SK-N-SH (cell line): ENCODE results near the gene CSNK1E. TPM values are rescaled to one million over a fixed set of nuclear protein-coding genes. Genes with fewer than 3 reads are reported as not detected.

Experiments
- CTCF ChIA-PET: fragments of 300-600, 350-600 bp; formaldehyde crosslinking; extraction: SDS; loops from one replicate; lab custom pipeline; 2021; lab: Yijun Ruan, JAX
- POLR2A ChIA-PET: fragments of 350-600 bp; sonication (Branson Sonifier 250); formaldehyde crosslinking; extraction: SDS; loops from one replicate; lab custom pipeline; 2020; ENCODE audit warnings: antibody characterized with exemption, inconsistent platforms; lab: Yijun Ruan, JAX
- DNase-seq: peaks from one replicate; pipeline ENCODE4 v3.0.0; 2012
- H2AFZ ChIP-seq: fragments of 200-600 bp; sonication (generic); 2 replicates; pipeline ENCODE4 v1.8.1; 2016; ENCODE audit warnings: antibody characterized with exemption, mild to moderate bottlenecking, low read depth
- H3F3A ChIP-seq: fragments of 200-600 bp; sonication (generic); replicated peaks from 2 replicates; pipeline ENCODE3; 2016; ENCODE audit warnings: antibody characterized with exemption, mild to moderate bottlenecking; ENCODE audit not compliant: insufficient read depth
- H3K27ac ChIP-seq, 2 experiments: fragments of 200-500 bp in 1 of 2; fragments of 200-600 bp in 1 of 2; sonication (Bioruptor generic) in 1 of 2; sonication (generic), shearing (Covaris generic) in 1 of 2; 2 replicates each; pipeline versions ENCODE4 v1.5.1 to v1.6.1; 2014 to 2016; ENCODE audit warnings: low read depth in 2 of 2, inconsistent platforms in 1 of 2, low read length in 1 of 2, mild to moderate bottlenecking in 1 of 2, mixed read lengths in 1 of 2
- H3K27me3 ChIP-seq: fragments of 200-600 bp; sonication (generic), shearing (Covaris generic); 2 replicates; pipeline ENCODE4 v1.6.1; 2016; ENCODE audit warnings: mixed run types; ENCODE audit not compliant: insufficient read depth
- H3K36me3 ChIP-seq, 2 experiments: fragments of 200-500 bp in 1 of 2; fragments of 200-600 bp in 1 of 2; sonication (Bioruptor generic) in 1 of 2; sonication (generic) in 1 of 2; replicated peaks in 1 of 2; 2 replicates each; pipeline versions ENCODE3 to v1.5.1; 2014 to 2016; ENCODE audit warnings: low read length in 1 of 2, mild to moderate bottlenecking in 1 of 2; ENCODE audit not compliant: insufficient read depth in 2 of 2, control insufficient read depth in 1 of 2
- H3K4me1 ChIP-seq, 2 experiments: fragments of 200-500 bp in 1 of 2; fragments of 200-600 bp in 1 of 2; sonication (Bioruptor generic) in 1 of 2; sonication (generic), shearing (Covaris generic) in 1 of 2; 2 replicates each; pipeline versions ENCODE4 v1.5.1 to v1.6.1; 2014 to 2016; ENCODE audit warnings: low read depth in 1 of 2, low read length in 1 of 2, mixed run types in 1 of 2; ENCODE audit not compliant: insufficient read depth in 2 of 2, control insufficient read depth in 1 of 2
- H3K4me2 ChIP-seq: fragments of 200-600 bp; sonication (generic), shearing (Covaris generic); 2 replicates; pipeline ENCODE4 v1.6.1; 2017; ENCODE audit warnings: mixed run types
- H3K4me3 ChIP-seq, 2 experiments: fragments of 200-500 bp in 1 of 2; fragments of 200-600 bp in 1 of 2; sonication (Bioruptor generic) in 1 of 2; sonication (generic), shearing (Covaris generic) in 1 of 2; 2 replicates each; pipeline versions ENCODE4 v1.5.1 to v1.8.1; 2014 to 2016; ENCODE audit warnings: low read depth in 2 of 2, inconsistent platforms in 1 of 2, low read length in 1 of 2, mild to moderate bottlenecking in 1 of 2, mixed read lengths in 1 of 2, moderate library complexity in 1 of 2
- H3K79me2 ChIP-seq: fragments of 200-600 bp; sonication (generic); 2 replicates; pipeline ENCODE4 v1.8.1; 2017; ENCODE audit warnings: mild to moderate bottlenecking; ENCODE audit not compliant: insufficient read depth
- H3K9ac ChIP-seq: fragments of 200-600 bp; sonication (generic); 2 replicates; pipeline ENCODE4 v1.6.1; 2017; ENCODE audit warnings: mixed run types
- H3K9me2 ChIP-seq: fragments of 200-600 bp; sonication (generic); 2 replicates; pipeline ENCODE4 v1.6.1; 2017; ENCODE audit warnings: mixed run types
- H3K9me3 ChIP-seq: fragments of 200-600 bp; sonication (generic); 2 replicates; pipeline ENCODE4 v1.6.1; 2017; ENCODE audit warnings: mixed run types, mild to moderate bottlenecking, moderate library complexity
- H4K20me1 ChIP-seq: fragments of 200-600 bp; sonication (generic); 2 replicates; pipeline ENCODE4 v1.6.1; 2017; ENCODE audit warnings: mild to moderate bottlenecking, mixed run types; ENCODE audit not compliant: insufficient read depth
- EP300 ChIP-seq, 2 experiments: IDR thresholded peaks; 2 replicates each; pipeline versions ENCODE4 v1.4.0 to v1.6.1; 2012; ENCODE audit warnings: borderline replicate concordance in 1 of 2, low read depth in 1 of 2, low read length in 1 of 2
- GABPA ChIP-seq: IDR thresholded peaks from 2 replicates; pipeline ENCODE4 v1.4.0; 2012; ENCODE audit warnings: low read depth, mild to moderate bottlenecking
- MXI1 ChIP-seq: IDR thresholded peaks from 2 replicates; pipeline ENCODE4 v1.6.1; 2012; ENCODE audit warnings: mild to moderate bottlenecking, low read depth, low read length, improper control_type of control experiment
- NFIC ChIP-seq: IDR thresholded peaks from 2 replicates; pipeline ENCODE4 v1.4.0; 2012; ENCODE audit warnings: borderline replicate concordance
- RAD21 ChIP-seq: IDR thresholded peaks from 2 replicates; pipeline ENCODE4 v1.6.1; 2012; ENCODE audit warnings: mild to moderate bottlenecking, low read length
- RCOR1 ChIP-seq: fragments of 150-350 bp; IDR thresholded peaks from 2 replicates; pipeline ENCODE4 v1.6.1; 2017; ENCODE audit warnings: antibody characterized with exemption, low read length
- RXRA ChIP-seq: IDR thresholded peaks from 2 replicates; pipeline ENCODE4 v1.4.0; 2012; ENCODE audit warnings: low read depth, mild to moderate bottlenecking, borderline replicate concordance
- SMC3 ChIP-seq: IDR thresholded peaks from 2 replicates; pipeline ENCODE4 v1.6.1; 2012; ENCODE audit warnings: low read depth, low read length, improper control_type of control experiment
- TCF12 ChIP-seq: IDR thresholded peaks from 2 replicates; pipeline ENCODE4 v1.4.0; 2012
- TEAD4 ChIP-seq: IDR thresholded peaks from 2 replicates; pipeline ENCODE4 v1.4.0; 2012; ENCODE audit warnings: mild to moderate bottlenecking, borderline replicate concordance; ENCODE audit not compliant: insufficient read depth
- WGBS: methylation state at CpG from one replicate; pipeline ENCODE4 v1.1.6; 2017; ENCODE audit warnings: low lambda C conversion rate; 5-methylcytosine and 5-hydroxymethylcytosine counted together
- polyA plus RNA-seq, 3 experiments: library from polyadenylated mRNA; depleted of rRNA; stranded (reverse); fragments of >200 nt; gene quantifications; 2 replicates each; pipeline ENCODE4 v1.2.3, GENCODE V29; 2012
- TF ChIP-seq, protein P1 (sequence below): IDR thresholded peaks from 2 replicates; pipeline ENCODE4 v1.4.0; 2012; ENCODE audit warnings: low read depth, borderline replicate concordance
- TF ChIP-seq, protein P2 (sequence below): IDR thresholded peaks from 2 replicates; pipeline ENCODE4 v1.6.1; 2012; ENCODE audit warnings: mild to moderate bottlenecking, low read depth, low read length, moderate library complexity

The CSNK1E gene
- polyA plus RNA-seq, 1 of the 3 experiments (the other 2 are of a cell fraction): 130 TPM

DNA sequence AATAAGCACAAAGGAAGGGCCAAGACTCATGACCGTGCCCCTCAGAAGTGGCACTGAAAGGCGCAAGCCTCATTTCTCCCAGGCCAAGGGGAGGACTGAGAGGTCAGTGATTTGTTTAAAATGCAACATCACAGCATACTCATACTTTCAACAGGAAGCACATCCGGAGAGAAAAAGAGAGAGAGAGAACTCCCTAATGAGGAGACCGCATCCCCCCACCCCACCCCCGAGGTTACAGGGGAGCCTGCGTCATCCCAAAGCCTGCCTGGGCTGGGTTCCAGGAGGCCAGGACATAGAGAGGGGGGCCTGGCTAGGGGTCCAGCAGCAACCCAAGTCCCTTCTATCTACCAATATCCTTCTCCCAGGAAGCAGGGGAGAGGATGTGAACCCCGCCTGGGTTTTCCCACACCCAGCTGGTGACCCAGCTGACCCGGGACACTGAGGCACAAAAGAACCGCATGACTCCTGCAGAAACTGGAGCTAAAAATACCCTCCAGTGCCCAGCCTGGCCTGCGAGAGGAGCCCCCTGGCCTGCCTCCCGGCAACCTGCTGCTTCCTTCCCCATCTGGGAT, 3.8 kb downstream of the CSNK1E start:
- Histone ChIP-seq H3F3A (peaks cover 15% of the 10 kb centered on the region), H3K27ac (peak overlapping the region in 1 of 2 experiments; percentile 87; a peak in 3 of 4 replicates), H4K20me1 (peaks cover 71% of the 10 kb centered on the region), H3K9me3 (no peaks in the 10 kb centered on the region), H3K4me1 (peaks cover 27 to 28% of the 10 kb centered on the region in 2 experiments; a peak in 2 of 4 replicates), H3K36me3 (peaks cover 0 to 3% of the 10 kb centered on the region in 2 experiments), H3K27me3 (no peaks in the 10 kb centered on the region), H3K4me3 (peak overlapping the region; percentile 14 to 19; a peak in 2 of 4 replicates), H3K9me2 (no peaks in the 10 kb centered on the region), H3K79me2 (peaks cover 82% of the 10 kb centered on the region), H3K4me2 (peak overlapping the region; percentile 87), H2AFZ (no peak overlapping the region), H3K9ac (peak overlapping the region; percentile 94)
- no peak for DNase-seq
- POLR2A ChIA-PET: no interaction called here
- CTCF ChIA-PET: no interaction called here
- TF ChIP-seq NFIC (peak; percentile 47), TCF12 (0 out of 2 replicates have a peak, but pooled peaks have one; percentile 10), EP300 (IDR thresholded peaks at IDR 0.05; ENCODE audit: borderline replicate concordance in 1 of 2, low read depth in 1 of 2, low read length in 1 of 2) (no peak; a peak in 1 of 4 replicates), RXRA (0 out of 2 replicates have a peak, but pooled peaks have one; percentile 19)
- 21% methylated on average over 2 of the region's 11 CpGs for WGBS

DNA sequence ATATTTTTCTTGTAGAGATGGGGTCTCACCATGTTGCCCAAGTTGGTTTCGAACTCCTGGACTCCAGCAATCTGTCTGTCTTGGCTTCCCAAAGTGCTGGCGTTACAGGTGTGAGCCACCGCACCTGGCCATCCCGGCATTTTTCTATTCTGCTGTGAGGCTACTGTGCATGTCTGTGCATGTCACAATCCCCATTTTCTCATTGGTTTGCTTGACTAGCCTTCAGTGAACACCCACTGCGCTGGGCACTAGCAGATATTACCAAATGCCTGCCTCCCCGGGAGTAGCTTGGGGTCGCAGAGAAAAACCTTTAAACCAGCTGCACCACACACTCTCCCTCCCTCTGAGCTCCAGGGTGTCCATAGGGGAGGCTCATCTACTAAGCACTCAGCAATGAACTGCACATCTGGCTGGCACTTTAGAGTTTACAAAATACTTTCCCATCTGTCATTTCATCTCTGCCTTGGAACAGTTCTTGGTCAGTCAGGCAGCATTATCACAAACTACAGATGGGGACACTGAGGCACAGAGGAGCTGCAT, 4.9 kb downstream of the CSNK1E start:
- no peaks in the 10 kb centered on the region for H3K9me3 ChIP-seq
- no peak overlapping the region for H3K9ac ChIP-seq
- CTCF ChIA-PET: no interaction called here
- H3K4me3 ChIP-seq: no peak overlapping the region
- POLR2A ChIA-PET: no interaction called here
- peak overlapping the region in 1 of 2 experiments; percentile 87; a peak in 2 of 4 replicates for H3K27ac ChIP-seq
- no peak for DNase-seq
- 0 out of 2 replicates have a peak overlapping the region, but pooled peaks have one; percentile 87 for H3K4me2 ChIP-seq
- H4K20me1 ChIP-seq: peaks cover 83% of the 10 kb centered on the region
- 100% methylated on average over 5 of the region's 7 CpGs for WGBS
- no peaks in the 10 kb centered on the region for H3K27me3 ChIP-seq
- TF ChIP-seq MXI1 (no peak), SMC3 (no peak), RCOR1 (no peak)
- TF ChIP-seq, protein P1, sequence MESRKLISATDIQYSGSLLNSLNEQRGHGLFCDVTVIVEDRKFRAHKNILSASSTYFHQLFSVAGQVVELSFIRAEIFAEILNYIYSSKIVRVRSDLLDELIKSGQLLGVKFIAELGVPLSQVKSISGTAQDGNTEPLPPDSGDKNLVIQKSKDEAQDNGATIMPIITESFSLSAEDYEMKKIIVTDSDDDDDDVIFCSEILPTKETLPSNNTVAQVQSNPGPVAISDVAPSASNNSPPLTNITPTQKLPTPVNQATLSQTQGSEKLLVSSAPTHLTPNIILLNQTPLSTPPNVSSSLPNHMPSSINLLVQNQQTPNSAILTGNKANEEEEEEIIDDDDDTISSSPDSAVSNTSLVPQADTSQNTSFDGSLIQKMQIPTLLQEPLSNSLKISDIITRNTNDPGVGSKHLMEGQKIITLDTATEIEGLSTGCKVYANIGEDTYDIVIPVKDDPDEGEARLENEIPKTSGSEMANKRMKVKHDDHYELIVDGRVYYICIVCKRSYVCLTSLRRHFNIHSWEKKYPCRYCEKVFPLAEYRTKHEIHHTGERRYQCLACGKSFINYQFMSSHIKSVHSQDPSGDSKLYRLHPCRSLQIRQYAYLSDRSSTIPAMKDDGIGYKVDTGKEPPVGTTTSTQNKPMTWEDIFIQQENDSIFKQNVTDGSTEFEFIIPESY: no peak
- TF ChIP-seq, all 33 proteins: peak for 0
- peaks cover 7% of the 10 kb centered on the region for H3F3A ChIP-seq
- H2AFZ ChIP-seq: no peak overlapping the region
- H3K36me3 ChIP-seq: peaks cover 0 to 3% of the 10 kb centered on the region in 2 experiments
- H3K9me2 ChIP-seq: no peaks in the 10 kb centered on the region
- peaks cover 94% of the 10 kb centered on the region for H3K79me2 ChIP-seq
- peaks cover 21 to 22% of the 10 kb centered on the region in 2 experiments; a peak in 2 of 4 replicates for H3K4me1 ChIP-seq

DNA sequence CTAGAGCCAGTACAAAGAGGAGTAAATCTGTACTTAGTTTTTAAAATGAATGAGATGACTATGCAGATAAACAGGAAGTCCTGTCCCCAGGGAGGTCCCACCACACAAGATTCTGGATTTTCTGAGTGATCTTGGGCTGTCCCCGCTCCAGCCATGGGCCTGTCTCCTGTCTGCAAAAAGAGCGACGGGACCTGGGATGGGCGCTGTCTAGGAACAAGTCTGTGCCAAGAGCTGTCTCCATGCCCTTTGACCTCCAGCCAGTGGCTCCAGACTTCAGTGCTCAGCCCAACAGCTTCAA, 6.0 kb downstream of the CSNK1E start:
- H3F3A ChIP-seq: peaks cover 7% of the 10 kb centered on the region
- TF ChIP-seq GABPA: no peak
- TF ChIP-seq, protein P2, sequence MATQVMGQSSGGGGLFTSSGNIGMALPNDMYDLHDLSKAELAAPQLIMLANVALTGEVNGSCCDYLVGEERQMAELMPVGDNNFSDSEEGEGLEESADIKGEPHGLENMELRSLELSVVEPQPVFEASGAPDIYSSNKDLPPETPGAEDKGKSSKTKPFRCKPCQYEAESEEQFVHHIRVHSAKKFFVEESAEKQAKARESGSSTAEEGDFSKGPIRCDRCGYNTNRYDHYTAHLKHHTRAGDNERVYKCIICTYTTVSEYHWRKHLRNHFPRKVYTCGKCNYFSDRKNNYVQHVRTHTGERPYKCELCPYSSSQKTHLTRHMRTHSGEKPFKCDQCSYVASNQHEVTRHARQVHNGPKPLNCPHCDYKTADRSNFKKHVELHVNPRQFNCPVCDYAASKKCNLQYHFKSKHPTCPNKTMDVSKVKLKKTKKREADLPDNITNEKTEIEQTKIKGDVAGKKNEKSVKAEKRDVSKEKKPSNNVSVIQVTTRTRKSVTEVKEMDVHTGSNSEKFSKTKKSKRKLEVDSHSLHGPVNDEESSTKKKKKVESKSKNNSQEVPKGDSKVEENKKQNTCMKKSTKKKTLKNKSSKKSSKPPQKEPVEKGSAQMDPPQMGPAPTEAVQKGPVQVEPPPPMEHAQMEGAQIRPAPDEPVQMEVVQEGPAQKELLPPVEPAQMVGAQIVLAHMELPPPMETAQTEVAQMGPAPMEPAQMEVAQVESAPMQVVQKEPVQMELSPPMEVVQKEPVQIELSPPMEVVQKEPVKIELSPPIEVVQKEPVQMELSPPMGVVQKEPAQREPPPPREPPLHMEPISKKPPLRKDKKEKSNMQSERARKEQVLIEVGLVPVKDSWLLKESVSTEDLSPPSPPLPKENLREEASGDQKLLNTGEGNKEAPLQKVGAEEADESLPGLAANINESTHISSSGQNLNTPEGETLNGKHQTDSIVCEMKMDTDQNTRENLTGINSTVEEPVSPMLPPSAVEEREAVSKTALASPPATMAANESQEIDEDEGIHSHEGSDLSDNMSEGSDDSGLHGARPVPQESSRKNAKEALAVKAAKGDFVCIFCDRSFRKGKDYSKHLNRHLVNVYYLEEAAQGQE: no peak
- no peak for TF ChIP-seq RAD21
- no peak for TF ChIP-seq TEAD4
- no peak for TF ChIP-seq RXRA
- no peak overlapping the region for H3K4me2 ChIP-seq
- no peak for DNase-seq
- ChIA-PET POLR2A (no interaction called here), CTCF (no interaction called here)
- H3K4me1 ChIP-seq: peaks cover 21 to 22% of the 10 kb centered on the region in 2 experiments; a peak in 2 of 4 replicates
- no peaks in the 10 kb centered on the region for H3K9me3 ChIP-seq
- peaks cover 0 to 3% of the 10 kb centered on the region in 2 experiments for H3K36me3 ChIP-seq
- H3K27me3 ChIP-seq: no peaks in the 10 kb centered on the region
- H2AFZ ChIP-seq: no peak overlapping the region
- peaks cover 98% of the 10 kb centered on the region for H3K79me2 ChIP-seq
- WGBS: 96% methylated on average over 4 of the region's 4 CpGs
- no peak overlapping the region for H3K4me3 ChIP-seq
- H3K27ac ChIP-seq: no peak overlapping the region
- peaks cover 91% of the 10 kb centered on the region for H4K20me1 ChIP-seq
- H3K9me2 ChIP-seq: no peaks in the 10 kb centered on the region
- no peak overlapping the region for H3K9ac ChIP-seq
